ENCODE data around the gene CACNA1H. TPM values are rescaled to one million over a fixed set of nuclear protein-coding genes. Genes with fewer than 3 reads are reported as not detected.

The CACNA1H gene
- total RNA-seq, 1 donor from 2014 or later: 3.2 TPM

GRCh38 chr16:1168837-1169236 is 15.9 kb downstream of the CACNA1H start:
- ATAC-seq: no peak
- DNase-seq: no peak
- intact Hi-C loops (cut with micrococcal nuclease): no loop called here

GRCh38 chr16:1169285-1170075 is 16.6 kb downstream of the CACNA1H start:
- DNase-seq (peak; percentile 47), ATAC-seq (peak; percentile 65)
- intact Hi-C loops (cut with micrococcal nuclease): no loop called here

GRCh38 chr16:1170076-1170418 is 17.1 kb downstream of the CACNA1H start:
- ATAC-seq: no peak
- no peak for DNase-seq
- intact Hi-C loops (cut with micrococcal nuclease): no loop called here

DNA sequence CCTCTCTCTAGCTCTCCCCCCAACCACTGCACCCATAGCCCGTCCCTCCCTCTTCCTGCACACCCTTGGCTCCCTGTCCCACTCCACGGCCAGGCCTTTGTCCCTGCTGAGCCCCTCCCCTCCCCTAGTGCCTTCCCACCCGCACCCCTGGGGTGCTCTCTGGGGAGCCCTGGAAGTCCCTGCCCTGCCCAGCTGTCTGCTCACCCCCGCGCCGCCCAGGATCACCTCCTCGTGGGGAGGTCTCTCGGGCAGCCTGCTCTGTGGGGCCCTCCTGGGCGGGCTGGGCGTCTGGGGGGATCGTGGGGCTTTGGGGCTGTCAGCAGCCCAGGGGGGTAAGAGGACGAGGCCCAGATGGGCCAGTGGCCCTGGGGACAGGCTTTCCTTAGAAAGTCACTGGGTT is 18.1 kb downstream of the CACNA1H start:
- no peak for DNase-seq
- intact Hi-C loops (cut with micrococcal nuclease): no loop called here
- ATAC-seq: no peak

GRCh38 chr16:1171854-1172428 is 19.0 kb downstream of the CACNA1H start:
- no peak for DNase-seq
- intact Hi-C loops (cut with micrococcal nuclease): no loop called here
- ATAC-seq: no peak

GRCh38 chr16:1172651-1173050 is 19.7 kb downstream of the CACNA1H start:
- ATAC-seq: no peak
- intact Hi-C loops (cut with micrococcal nuclease): no loop called here
- DNase-seq: no peak

- no peak for DNase-seq
- intact Hi-C loops (cut with micrococcal nuclease): no loop called here
- no peak for ATAC-seq
Observed at GRCh38 chr16:1173788-1174451, 21.0 kb downstream of the CACNA1H start.

DNA sequence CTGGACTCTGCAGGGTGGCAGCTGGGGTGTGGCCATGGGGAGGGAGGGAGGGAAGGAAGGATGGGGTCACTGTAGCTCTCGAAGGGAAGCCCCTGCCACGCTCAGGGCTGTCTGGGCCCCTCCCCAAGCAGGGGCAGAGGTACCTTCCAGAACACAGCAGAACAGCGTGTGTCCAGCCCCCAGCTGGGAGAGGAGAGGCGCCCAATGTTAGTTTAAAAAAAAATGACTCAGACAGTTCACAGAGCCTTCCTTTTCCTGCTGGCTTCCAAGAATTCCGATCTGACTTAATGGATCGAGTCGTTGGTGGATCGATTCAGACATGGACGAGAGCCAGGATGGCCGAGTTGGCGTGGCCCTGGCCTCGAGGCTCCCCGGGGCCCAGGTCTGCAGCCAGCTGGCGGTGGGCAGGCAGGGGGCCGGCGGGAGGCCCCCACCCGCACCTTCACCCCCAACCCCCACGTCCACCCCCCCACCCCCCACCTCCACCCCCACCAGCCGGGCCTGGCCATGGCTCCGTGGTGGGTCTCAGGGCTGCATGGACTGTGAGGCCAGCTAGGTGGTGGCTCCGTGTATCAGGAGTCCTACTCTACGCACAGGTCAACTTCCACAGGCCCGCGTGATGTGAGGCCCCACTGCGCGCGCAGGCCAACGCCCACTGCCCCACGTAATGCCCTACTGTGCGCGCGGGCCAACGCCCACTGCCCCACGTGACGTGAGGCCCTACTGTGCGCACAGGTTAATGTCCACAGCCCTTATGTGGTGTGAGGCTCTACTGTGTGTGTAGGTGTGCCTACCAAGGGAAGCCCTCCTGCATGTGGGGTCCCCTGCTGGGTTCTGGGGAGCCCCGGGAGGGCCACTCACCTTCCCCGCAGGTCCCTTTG is 21.8 kb downstream of the CACNA1H start:
- intact Hi-C loops (cut with micrococcal nuclease): no loop called here
- DNase-seq (no peak), ATAC-seq (no peak)

DNA sequence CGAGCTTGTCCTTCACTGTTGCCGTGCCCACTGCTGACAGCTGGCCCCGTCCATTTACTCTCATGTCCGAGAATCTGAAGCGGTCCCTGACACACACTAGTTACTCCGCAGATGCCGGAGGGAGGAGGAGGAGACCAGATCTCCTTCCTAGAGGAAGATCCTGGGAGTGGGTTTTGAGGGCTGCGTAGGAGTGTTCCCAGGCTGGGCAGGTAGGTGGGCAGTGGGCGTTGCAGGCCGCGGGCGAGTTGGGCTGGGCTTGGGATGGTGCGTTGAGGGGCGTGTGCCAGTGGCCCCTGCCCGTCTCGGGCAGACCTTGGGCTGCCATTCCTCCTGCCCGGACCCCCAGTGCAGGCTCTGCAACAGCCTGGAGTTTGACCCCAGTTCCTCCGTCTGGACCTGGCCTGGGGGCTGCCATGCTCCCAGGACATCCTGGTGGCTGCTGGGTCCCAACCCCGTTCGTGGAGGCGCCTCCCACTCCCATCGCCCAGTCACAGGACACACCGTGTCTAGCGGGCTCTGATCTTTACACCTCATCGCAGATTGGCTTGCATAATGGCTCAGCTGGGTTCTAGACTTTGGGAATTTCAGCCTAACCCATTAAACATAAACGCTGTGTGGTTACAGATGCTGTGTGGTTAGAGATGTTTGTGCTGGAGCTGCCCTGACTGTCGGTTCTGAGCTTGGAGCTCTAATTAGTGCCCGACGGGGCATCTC is 22.8 kb downstream of the CACNA1H start:
- intact Hi-C loops (cut with micrococcal nuclease): no loop called here
- no peak for ATAC-seq
- no peak for DNase-seq

DNA sequence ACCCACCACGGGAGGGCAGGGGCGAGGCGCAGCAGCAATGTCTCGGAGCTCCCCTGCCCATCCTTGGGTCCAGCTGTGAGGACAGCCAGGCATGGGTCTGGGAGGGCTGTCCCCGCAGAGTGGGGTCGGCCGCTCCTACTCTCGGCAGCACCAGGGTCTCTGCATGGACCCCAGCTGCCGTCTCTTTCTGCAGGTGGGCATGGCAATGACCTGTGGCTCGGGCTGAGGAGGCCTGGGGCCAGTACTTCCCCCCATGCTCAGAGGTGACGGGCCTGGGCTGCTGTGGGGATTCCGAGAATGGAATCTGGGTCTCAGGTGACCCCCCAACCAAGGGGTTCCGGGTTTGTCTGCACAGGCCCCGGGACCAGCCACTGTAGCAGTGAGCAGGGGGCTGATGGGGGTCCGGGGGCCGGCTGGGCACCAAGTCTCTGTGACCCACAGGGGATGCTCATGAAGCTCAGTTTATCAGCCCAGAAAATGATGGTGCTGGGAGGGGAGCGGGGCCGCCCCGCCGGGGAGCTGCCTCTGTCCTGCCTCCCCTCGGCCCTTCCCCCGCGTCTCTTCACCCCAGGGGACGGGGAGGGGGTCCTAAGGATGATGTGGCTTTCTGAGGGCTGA is 23.5 kb downstream of the CACNA1H start:
- no peak for DNase-seq
- no peak for ATAC-seq
- intact Hi-C loops (cut with micrococcal nuclease): no loop called here

GRCh38 chr16:1177053-1177452 is 24.1 kb downstream of the CACNA1H start:
- ATAC-seq: no peak
- DNase-seq: no peak
- intact Hi-C loops (cut with micrococcal nuclease): no loop called here

DNA sequence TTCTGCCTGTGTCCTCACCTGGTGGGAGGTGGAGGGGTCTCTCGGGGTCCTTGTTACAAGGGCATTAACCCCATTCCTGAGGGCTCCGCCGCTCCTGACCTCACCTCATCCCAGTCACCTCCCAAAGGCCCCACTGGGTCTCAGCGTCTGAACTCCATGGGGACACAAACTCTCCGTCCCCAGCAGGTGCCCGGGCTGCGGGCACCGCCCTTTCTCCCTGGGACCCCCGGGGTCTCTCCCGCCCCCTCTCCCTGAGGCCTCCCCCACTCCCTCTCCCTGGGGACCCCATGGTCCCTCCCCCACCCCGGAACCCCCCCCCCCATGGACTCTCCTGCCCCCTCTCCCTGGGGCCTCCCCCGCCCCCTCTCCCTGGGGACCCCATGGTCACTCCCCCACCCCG is 24.8 kb downstream of the CACNA1H start:
- no peak for ATAC-seq
- intact Hi-C loops (cut with micrococcal nuclease): no loop called here
- no peak for DNase-seq

DNA sequence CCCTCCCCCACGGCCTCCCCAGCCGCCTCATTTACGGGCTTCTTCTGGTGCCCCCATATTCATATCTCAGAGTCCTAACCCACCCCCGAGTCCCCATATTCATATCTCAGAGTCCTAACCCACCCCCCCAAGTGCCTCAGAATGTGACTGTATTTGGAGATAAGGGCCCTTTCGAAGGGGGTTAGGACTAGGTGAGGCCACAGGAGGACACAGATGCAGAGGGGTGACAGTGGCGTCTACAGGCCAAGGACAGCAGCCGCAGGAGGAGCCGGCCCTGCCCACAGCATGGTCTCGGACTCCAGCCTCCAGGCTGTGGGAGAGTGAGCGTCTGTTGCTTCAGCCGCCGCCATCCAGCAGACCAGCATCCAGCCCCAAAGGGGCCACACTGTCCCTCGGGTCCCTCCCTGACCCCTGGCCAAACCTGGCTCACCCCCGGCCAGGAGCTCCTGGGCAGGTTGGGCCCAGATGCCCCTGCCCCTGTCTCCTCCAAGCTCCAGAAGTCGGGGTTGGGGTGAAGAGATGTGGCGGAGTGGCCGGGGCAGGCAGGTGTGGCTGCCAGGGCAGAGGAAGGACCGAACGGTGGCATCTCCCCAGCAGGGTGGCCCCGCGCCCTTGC is 25.5 kb downstream of the CACNA1H start:
- DNase-seq: no peak
- ATAC-seq: no peak
- intact Hi-C loops (cut with micrococcal nuclease): no loop called here

DNA sequence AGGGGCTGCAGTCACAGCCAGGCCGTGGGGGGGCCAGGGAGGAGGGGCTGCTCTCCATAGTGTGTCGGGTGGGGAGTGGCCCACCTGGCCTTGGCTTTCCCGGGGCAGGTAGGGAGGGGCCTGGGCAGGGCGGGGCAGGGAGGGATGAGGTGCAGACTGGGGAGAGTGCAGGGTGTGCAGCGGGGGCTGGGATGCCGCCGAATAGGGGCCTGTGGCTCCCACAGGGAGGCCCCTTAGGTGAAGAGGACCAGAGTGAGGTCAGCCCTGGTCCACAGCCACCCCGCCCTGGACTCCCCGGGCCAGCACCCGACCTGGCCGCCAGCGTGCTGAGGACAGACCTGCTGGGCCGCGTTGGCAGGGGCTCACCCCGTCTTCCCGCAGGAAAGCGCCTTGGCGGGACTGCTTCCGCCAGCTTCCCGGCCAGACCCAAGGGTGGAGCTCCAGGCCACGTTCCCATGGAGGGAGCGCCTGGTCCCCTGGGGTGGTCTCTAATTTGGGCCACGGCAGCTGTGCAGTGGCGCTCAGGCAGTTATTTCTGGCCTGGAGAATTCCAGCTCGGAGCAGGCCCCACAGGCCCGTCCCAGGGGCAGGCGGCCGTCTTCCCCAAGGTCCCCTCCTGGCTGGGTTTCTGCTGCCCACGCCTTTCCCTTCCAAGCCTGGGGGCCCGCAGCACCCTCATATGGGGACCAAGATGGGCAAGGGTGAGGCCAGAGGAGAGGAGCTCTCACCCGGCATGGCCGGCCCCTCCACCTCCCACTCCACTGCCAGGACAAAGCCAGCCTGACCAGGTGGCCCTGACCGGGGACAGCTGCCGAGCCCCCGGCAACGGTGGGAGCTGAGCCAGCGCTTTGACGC is 27.9 kb downstream of the CACNA1H start:
- DNase-seq (peak; percentile 68), ATAC-seq (peak; percentile 75)
- intact Hi-C loops (cut with micrococcal nuclease): no loop called here

DNA sequence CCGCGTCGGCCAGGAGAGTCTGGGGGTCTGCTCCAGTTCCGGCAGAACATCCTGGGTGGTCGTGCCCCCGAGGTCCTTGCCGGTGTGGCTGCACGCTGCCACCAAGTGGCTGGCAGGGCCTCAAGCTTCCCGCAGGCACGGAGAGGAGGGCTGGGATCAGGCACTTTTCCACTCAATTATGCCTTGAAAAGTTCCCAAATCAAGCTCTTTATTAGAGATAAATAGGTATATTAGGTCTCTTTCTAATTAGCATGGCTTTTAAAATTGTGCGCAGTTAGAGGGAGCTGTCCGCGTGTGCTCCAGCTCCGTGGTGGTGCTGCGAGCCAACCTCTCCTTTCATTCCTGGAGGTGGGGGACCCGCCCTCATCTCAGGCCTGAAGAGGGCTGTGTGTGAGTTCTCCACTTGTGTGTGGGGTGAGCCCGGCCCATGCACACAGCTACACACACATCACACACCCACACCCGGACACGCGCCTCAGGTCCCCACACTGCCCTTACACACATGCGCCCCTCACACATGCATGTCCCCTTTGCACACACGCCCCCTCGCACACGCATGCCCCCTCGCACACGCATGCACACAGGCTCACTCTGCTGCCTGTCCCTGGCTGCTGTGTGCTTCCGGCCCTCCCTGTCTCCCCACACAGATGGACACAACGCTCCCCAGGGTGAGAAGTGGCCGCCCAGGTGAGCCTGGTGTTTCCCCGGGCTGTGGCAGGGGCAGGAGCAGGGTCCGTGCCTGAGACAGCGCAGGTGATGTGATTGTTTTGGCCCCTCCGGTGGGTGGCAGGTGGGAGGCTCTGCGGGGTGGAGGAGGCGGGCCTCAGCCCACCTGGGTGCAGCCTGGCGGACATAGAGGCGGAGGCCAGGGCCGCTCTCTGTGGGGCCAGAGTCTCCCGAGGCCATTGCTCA is 28.8 kb downstream of the CACNA1H start:
- ATAC-seq (no peak), DNase-seq (no peak)
- intact Hi-C loops (cut with micrococcal nuclease): no loop called here

- ATAC-seq (peak; percentile 68), DNase-seq (peak; percentile 77)
- intact Hi-C loops (cut with micrococcal nuclease): no loop called here
Observed at GRCh38 chr16:1182316-1182671, 29.4 kb downstream of the CACNA1H start.

All from left ventricle myocardium superior (tissue), 1 donor.